K562 (cell line): ENCODE data around the gene PIK3CD. TPM values are rescaled to one million over a fixed set of nuclear protein-coding genes. Genes with fewer than 3 reads are reported as not detected.

Experiments used
- ATF1 ChIP-seq, 2 experiments: fragments of 450-650 bp in 1 of 2; IDR thresholded peaks; 2 replicates each; pipeline ENCODE4 v1.6.1; 2016; ENCODE audit warnings: missing compliant biosample characterization in 1 of 2, missing genetic modification characterization in 1 of 2
- BCOR ChIP-seq: fragments of 450-650 bp; IDR thresholded peaks from 2 replicates; pipeline ENCODE4 v1.6.1; 2016
- CCNT2 ChIP-seq: IDR thresholded peaks from 2 replicates; pipeline ENCODE4 v1.6.1; 2011; ENCODE audit warnings: borderline replicate concordance, low read depth, mild to moderate bottlenecking, moderate library complexity, mixed read lengths, low read length; ENCODE audit not compliant: insufficient read length; ENCODE audit errors: extremely low read depth
- CTCF ChIP-seq, 3 experiments: IDR thresholded peaks in 2 of 3; conservative IDR thresholded peaks in 1 of 3; 2 replicates each; pipeline ENCODE4 v1.5.1; 2011 to 2012; ENCODE audit warnings: low read length in 3 of 3, mild to moderate bottlenecking in 3 of 3, control low read depth in 2 of 3, improper control_type of control experiment in 1 of 3, inconsistent platforms in 1 of 3, low read depth in 1 of 3, mixed read lengths in 1 of 3, moderate library complexity in 1 of 3; ENCODE audit not compliant: insufficient read depth in 2 of 3
- CXXC5 ChIP-seq: fragments of 250-450 bp; sonication (Bioruptor Pico); IDR thresholded peaks from 2 replicates; pipeline ENCODE4 v1.8.0; 2022; ENCODE audit warnings: inconsistent platforms, mild to moderate bottlenecking, moderate library complexity
- DACH1 ChIP-seq: fragments of 450-650 bp; IDR thresholded peaks from 2 replicates; pipeline ENCODE4 v1.6.1; 2018; ENCODE audit not compliant: partially characterized antibody
- FIP1L1 ChIP-seq: fragments of 200-400 bp; formaldehyde crosslinking; IDR thresholded peaks from 2 replicates; pipeline ENCODE4 v1.6.1; 2018; ENCODE audit warnings: mild to moderate bottlenecking, low read depth, low read length; ENCODE audit not compliant: poor library complexity, severe bottlenecking
- HDAC6 ChIP-seq: IDR thresholded peaks from 2 replicates; pipeline ENCODE4 v1.6.1; 2012; ENCODE audit warnings: low read depth, mild to moderate bottlenecking, control low read depth, inconsistent platforms, low read length, moderate library complexity
- JUN ChIP-seq, 2 experiments: sonication (generic) in 1 of 2; formaldehyde crosslinking in 1 of 2; IDR thresholded peaks; 2 replicates each; pipeline versions ENCODE4 v1.6.1 to v1.8.0; 2012 to 2022; ENCODE audit warnings: borderline replicate concordance in 2 of 2, mild to moderate bottlenecking in 2 of 2, improper control_type of control experiment in 1 of 2, low read depth in 1 of 2, low read length in 1 of 2, missing genetic modification reagents in 1 of 2
- KHSRP ChIP-seq: fragments of 450-650 bp; IDR thresholded peaks from 2 replicates; pipeline ENCODE4 v1.6.1; 2017
- KLF16 ChIP-seq: IDR thresholded peaks from 2 replicates; pipeline ENCODE4 v1.6.1; 2016; ENCODE audit warnings: antibody characterized with exemption
- MEIS2 ChIP-seq: fragments of 450-650 bp; IDR thresholded peaks from 2 replicates; pipeline ENCODE4 v1.6.1; 2014; ENCODE audit warnings: mild to moderate bottlenecking; ENCODE audit not compliant: partially characterized antibody
- PHF8 ChIP-seq: fragments of 200-600 bp; sonication (generic); IDR thresholded peaks from 2 replicates; pipeline ENCODE4 v1.6.1; 2012; ENCODE audit warnings: mixed run types, mild to moderate bottlenecking, inconsistent platforms, low read length, moderate library complexity, borderline replicate concordance
- SP1 ChIP-seq: sonication (generic); formaldehyde crosslinking; IDR thresholded peaks from 2 replicates; pipeline ENCODE4 v1.8.1; 2022; ENCODE audit warnings: mild to moderate bottlenecking, missing genetic modification reagents
- STAT5B ChIP-seq: fragments of 250-450 bp; sonication (Bioruptor Pico); IDR thresholded peaks from 2 replicates; pipeline ENCODE4 v1.8.0; 2021; ENCODE audit warnings: mild to moderate bottlenecking, inconsistent platforms
- TCF15 ChIP-seq: fragments of 250-450 bp; sonication (Bioruptor Pico); IDR thresholded peaks from 2 replicates; pipeline ENCODE4 v1.8.0; 2022; ENCODE audit warnings: moderate library complexity, mild to moderate bottlenecking, inconsistent platforms
- ZBTB49 ChIP-seq: sonication (generic); formaldehyde crosslinking; IDR thresholded peaks from 2 replicates; pipeline ENCODE4 v1.8.0; 2022; ENCODE audit warnings: missing genetic modification reagents, mild to moderate bottlenecking, borderline replicate concordance
- ZBTB7A ChIP-seq: IDR thresholded peaks from 2 replicates; pipeline ENCODE4 v1.6.1; 2011; ENCODE audit warnings: low read depth, mild to moderate bottlenecking, low read length, moderate library complexity, borderline replicate concordance; ENCODE audit not compliant: control insufficient read depth
- ZNF324 ChIP-seq: fragments of 250-450 bp; sonication (Bioruptor Pico); IDR thresholded peaks from 2 replicates; pipeline ENCODE4 v1.4.0; 2020; ENCODE audit warnings: mild to moderate bottlenecking
- ZNF655 ChIP-seq: fragments of 250-450 bp; sonication (Bioruptor Pico); IDR thresholded peaks from 2 replicates; pipeline ENCODE4 v1.5.0; 2021
- polyA plus RNA-seq, 8 experiments: library from polyadenylated mRNA; depleted of rRNA in 4 of 8; stranded (reverse) in 5 of 8; unstranded in 3 of 8; fragments of >200 nt; fragmentation: Nextera tagmentation in 2 of 8; fragmentation: Illumina TruSeq in 1 of 8; extraction: Ambion mirVana in 2 of 8; extraction: Trizol in 1 of 8; gene quantifications; 2 replicates each; pipeline versions ENCODE4 v1.2.1 to v1.2.3, GENCODE V29; 2011 to 2014; ENCODE audit warnings: inconsistent platforms in 1 of 8, missing spikeins in 1 of 8
- total RNA-seq, 7 experiments: library from RNA; depleted of rRNA in 6 of 7; stranded (reverse); fragments of >200 nt in 6 of 7; fragmentation: Illumina TruSeq in 2 of 7; extraction: Trizol in 2 of 7; gene quantifications; 2 replicates each; pipeline versions ENCODE4 v1.2.1 to v1.2.3, GENCODE V29; 2011 to 2021; ENCODE audit warnings: low replicate concordance in 1 of 7

PIK3CD gene
- total and polyA plus RNA-seq, 9 of the 15 experiments (the other 6 are each of a cell fraction or from before 2014, with no cell fraction given), result 1.8 to 20.8 (median 7.2) TPM

- no peak for TF ChIP-seq ZBTB49 (CRISPR knock-in tag)
- peak; percentile 48; the same call in 1 of the 2 replicates for TF ChIP-seq PHF8
- TF ChIP-seq MEIS2, result no peak
- TF ChIP-seq ATF1 (CRISPR knock-in tag; IDR thresholded peaks at IDR 0.05), result no peak
- TF ChIP-seq ATF1 (tag; IDR thresholded peaks at IDR 0.05), result 0 out of 2 replicates have a peak, but pooled peaks have one; percentile 15
- TF ChIP-seq DACH1, result peak; percentile 26
- no peak for TF ChIP-seq TCF15 (CRISPR knock-in tag)
- no peak for TF ChIP-seq STAT5B
- no peak for TF ChIP-seq ZNF324 (CRISPR knock-in tag)
- no peak for TF ChIP-seq KHSRP
- TF ChIP-seq KLF16, result no peak
- TF ChIP-seq HDAC6, result no peak
- 0 out of 2 replicates have a peak, but pooled peaks have one; percentile 15 for TF ChIP-seq JUN (IDR thresholded peaks at IDR 0.05; ENCODE audit: borderline replicate concordance, low read depth, low read length)
- TF ChIP-seq JUN (CRISPR knock-in tag; IDR thresholded peaks at IDR 0.05; ENCODE audit: borderline replicate concordance), result no peak
- no peak for TF ChIP-seq FIP1L1
- peak; percentile 80 for TF ChIP-seq ZBTB7A
- TF ChIP-seq SP1, result peak; percentile 5; the same call in 1 of the 2 replicates
- TF ChIP-seq CTCF (IDR thresholded peaks at IDR 0.05 in 2 of 3, conservative IDR thresholded peaks at IDR 0.05 in 1 of 3; ENCODE audit: insufficient read depth in 2 of 3, low read depth in 1 of 3, low read length in 3 of 3), result no peak
- TF ChIP-seq ZNF655 (CRISPR knock-in tag), result no peak
- TF ChIP-seq BCOR, result no peak; the same call in 1 of the 2 replicates
- TF ChIP-seq CCNT2, result peak; percentile 68
- TF ChIP-seq CXXC5 (CRISPR knock-in tag), result peak; percentile 55; the same call in 1 of the 2 replicates
Observed at GRCh38 chr1:9689011-9689706, 37.6 kb downstream of the PIK3CD start (continued).
